Ishikawa (cell line): ENCODE data around the gene COX7B2.

Experiments
- CEBPB ChIP-seq: IDR thresholded peaks from 2 replicates; pipeline ENCODE4 v1.6.1; 2012
- CREB1 ChIP-seq: IDR thresholded peaks from 2 replicates; pipeline ENCODE4 v1.6.1; 2012; ENCODE audit warnings: low read depth
- EP300 ChIP-seq: IDR thresholded peaks from 2 replicates; pipeline ENCODE4 v1.6.1; 2012; ENCODE audit warnings: borderline replicate concordance
- FOXM1 ChIP-seq: IDR thresholded peaks from 2 replicates; pipeline ENCODE4 v1.6.1; 2012; ENCODE audit warnings: low read depth, borderline replicate concordance
- NFIC ChIP-seq: IDR thresholded peaks from 2 replicates; pipeline ENCODE4 v1.6.1; 2012
- RAD21 ChIP-seq: IDR thresholded peaks from 2 replicates; pipeline ENCODE4 v1.6.1; 2012; ENCODE audit warnings: low read depth
- TAF1 ChIP-seq: IDR thresholded peaks from 2 replicates; pipeline ENCODE4 v1.6.1; 2012; ENCODE audit warnings: low read depth, mild to moderate bottlenecking
- TCF12 ChIP-seq: IDR thresholded peaks from 2 replicates; pipeline ENCODE4 v1.6.1; 2012; ENCODE audit warnings: low read depth
- YY1 ChIP-seq: IDR thresholded peaks from 2 replicates; pipeline ENCODE4 v1.6.1; 2012; ENCODE audit warnings: low read depth
- ZBTB7A ChIP-seq: IDR thresholded peaks from 2 replicates; pipeline ENCODE4 v1.6.1; 2012; ENCODE audit warnings: low read depth
- TF ChIP-seq, protein P1 (sequence below): IDR thresholded peaks from 2 replicates; pipeline ENCODE4 v1.6.1; 2012
- TF ChIP-seq, protein P2 (sequence below): IDR thresholded peaks from 2 replicates; pipeline ENCODE4 v1.6.1; 2012; ENCODE audit warnings: low read depth, mild to moderate bottlenecking

DNA sequence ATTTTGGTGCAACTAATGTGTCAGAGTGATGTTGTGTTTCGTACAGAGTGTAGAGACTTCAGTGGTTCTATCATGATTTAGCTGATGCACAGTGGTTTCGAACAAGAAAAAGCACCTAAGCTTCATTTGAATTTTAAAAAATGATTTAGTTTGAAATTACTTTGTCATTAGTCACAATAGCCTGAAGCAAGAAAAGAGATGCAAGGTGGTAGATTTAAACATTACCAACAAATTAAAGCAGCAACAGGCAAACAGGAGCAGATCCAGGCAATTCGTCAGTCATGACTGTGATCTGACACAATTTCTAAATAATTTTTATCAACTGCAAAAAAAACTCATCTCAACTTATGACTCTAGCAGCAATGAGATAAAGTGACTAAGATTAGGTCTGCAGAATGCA is 24.6 kb upstream of the COX7B2 start:
- TF ChIP-seq TCF12 (no peak), CEBPB (no peak), EP300 (no peak), RAD21 (no peak), TAF1 (no peak), ZBTB7A (no peak), FOXM1 (no peak), YY1 (no peak), CREB1 (no peak), NFIC (no peak)
- TF ChIP-seq, protein P1, sequence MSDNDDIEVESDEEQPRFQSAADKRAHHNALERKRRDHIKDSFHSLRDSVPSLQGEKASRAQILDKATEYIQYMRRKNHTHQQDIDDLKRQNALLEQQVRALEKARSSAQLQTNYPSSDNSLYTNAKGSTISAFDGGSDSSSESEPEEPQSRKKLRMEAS, result no peak
- TF ChIP-seq, protein P2, sequence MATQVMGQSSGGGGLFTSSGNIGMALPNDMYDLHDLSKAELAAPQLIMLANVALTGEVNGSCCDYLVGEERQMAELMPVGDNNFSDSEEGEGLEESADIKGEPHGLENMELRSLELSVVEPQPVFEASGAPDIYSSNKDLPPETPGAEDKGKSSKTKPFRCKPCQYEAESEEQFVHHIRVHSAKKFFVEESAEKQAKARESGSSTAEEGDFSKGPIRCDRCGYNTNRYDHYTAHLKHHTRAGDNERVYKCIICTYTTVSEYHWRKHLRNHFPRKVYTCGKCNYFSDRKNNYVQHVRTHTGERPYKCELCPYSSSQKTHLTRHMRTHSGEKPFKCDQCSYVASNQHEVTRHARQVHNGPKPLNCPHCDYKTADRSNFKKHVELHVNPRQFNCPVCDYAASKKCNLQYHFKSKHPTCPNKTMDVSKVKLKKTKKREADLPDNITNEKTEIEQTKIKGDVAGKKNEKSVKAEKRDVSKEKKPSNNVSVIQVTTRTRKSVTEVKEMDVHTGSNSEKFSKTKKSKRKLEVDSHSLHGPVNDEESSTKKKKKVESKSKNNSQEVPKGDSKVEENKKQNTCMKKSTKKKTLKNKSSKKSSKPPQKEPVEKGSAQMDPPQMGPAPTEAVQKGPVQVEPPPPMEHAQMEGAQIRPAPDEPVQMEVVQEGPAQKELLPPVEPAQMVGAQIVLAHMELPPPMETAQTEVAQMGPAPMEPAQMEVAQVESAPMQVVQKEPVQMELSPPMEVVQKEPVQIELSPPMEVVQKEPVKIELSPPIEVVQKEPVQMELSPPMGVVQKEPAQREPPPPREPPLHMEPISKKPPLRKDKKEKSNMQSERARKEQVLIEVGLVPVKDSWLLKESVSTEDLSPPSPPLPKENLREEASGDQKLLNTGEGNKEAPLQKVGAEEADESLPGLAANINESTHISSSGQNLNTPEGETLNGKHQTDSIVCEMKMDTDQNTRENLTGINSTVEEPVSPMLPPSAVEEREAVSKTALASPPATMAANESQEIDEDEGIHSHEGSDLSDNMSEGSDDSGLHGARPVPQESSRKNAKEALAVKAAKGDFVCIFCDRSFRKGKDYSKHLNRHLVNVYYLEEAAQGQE, result no peak
